ENCODE data around the gene GCK. TPM values are rescaled to one million over a fixed set of nuclear protein-coding genes. Genes with fewer than 3 reads are reported as not detected.
"Not testable (repeated sequence)": the region's sequence is repeated elsewhere in the genome, so short reads cannot be mapped to it uniquely, and the experiment has no call there.

The GCK gene
- total RNA-seq, 1 experiment from 2014 or later = not detected

DNA sequence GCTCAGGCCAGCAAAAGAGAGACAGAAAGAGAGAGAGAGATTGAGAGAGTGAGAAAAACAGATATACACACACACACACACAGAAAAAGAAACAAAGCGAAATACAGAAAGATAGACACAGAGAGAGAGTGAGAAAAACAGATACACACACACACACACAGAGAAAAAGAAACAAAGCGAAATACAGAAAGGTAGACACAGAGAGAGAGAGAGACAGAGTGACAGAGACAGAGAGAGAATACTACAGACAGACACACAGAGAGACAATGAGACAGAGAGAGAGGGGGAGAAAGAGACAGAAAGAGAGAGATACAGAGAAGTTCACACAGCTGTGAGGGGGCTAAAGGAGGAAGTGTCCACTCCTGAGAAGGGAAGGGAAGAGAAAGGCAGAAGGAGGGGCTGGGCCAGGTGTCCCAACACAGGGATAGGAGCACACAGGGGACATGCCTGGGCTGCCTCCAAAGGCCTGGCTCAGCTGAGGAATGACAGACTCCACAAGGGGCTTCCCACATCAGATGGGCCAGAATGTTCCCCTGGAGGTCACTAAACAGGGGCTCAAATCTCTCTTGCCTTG is 4.3 kb downstream of the GCK start:
- Histone ChIP-seq H3K27me3 (no peaks in the 10 kb centered on the region), H3K9me3 (replicated peaks) (peaks cover 6% of the 10 kb centered on the region), H3K36me3 (no peaks in the 10 kb centered on the region), H3K4me1 (peaks cover 41% of the 10 kb centered on the region), H3K4me3 (no peak overlapping the region), H3K27ac (0 out of 2 replicates have a peak overlapping the region, but pooled peaks have one; percentile 3)
- peak in 1 of 2 experiments; percentile 35 for DNase-seq

DNA sequence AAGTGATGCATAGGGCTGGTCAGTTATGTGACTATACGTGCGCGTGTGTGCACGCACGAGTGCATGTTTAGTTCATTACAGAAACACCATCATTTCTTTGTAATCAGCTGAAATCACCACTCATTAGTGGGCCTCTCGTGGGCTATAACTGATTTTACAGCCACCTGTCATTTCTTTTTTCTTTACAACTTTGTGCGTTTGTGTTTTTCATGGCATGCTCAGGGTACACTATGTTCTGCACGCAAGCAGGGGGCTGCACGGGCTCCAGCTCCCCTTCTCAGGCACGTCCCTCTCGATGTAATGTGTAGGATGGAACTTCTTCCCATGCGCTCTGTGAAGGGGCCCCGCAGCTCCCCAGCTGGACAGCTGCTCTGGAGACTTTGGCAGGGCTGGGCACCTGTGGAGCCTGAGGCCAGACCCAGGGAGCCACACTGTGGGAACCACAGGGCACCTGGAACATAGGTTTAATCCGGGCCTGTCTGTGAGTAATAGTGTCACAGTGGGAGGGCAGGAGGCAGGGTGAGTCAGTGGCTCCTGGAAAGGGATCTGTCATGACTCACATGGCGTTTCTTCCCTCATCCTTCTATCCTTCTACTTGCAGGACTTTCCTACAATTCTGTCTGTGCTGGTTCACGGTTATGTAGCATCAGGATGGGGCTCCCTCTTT is 4.9 kb downstream of the GCK start:
- Histone ChIP-seq H3K27me3 (no peaks in the 10 kb centered on the region), H3K4me1 (peaks cover 41% of the 10 kb centered on the region), H3K4me3 (no peak overlapping the region), H3K9me3 (replicated peaks) (peaks cover 6% of the 10 kb centered on the region), H3K36me3 (no peaks in the 10 kb centered on the region), H3K27ac (0 out of 2 replicates have a peak overlapping the region, but pooled peaks have one; percentile 3)
- peak; percentile 81 to 86 for DNase-seq

DNA sequence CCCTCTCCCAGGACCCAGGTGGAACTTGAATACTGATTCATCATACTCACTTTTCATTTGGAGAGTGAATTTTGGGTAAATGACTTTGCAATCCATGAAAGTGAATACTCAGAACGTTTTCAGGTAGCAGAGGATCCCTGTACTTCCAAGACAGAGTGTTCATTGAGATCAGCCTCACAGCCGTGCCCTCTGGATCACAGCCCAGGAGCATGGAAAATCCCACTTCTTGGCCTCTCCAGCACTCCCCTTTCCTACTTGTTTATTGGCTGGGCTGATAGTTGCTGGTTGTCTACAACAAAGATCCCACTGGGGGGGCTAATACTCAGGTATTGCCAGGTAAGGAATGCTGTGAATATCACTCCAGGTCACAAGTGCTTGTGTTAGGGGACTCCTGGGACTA is 5.9 kb downstream of the GCK start:
- H3K36me3 ChIP-seq = no peaks in the 10 kb centered on the region
- H3K4me1 ChIP-seq = peaks cover 41% of the 10 kb centered on the region
- DNase-seq = no peak
- peaks cover 6% of the 10 kb centered on the region for H3K9me3 ChIP-seq (replicated peaks)
- H3K27me3 ChIP-seq = no peaks in the 10 kb centered on the region
- no peak overlapping the region for H3K27ac ChIP-seq
- H3K4me3 ChIP-seq = no peak overlapping the region

DNA sequence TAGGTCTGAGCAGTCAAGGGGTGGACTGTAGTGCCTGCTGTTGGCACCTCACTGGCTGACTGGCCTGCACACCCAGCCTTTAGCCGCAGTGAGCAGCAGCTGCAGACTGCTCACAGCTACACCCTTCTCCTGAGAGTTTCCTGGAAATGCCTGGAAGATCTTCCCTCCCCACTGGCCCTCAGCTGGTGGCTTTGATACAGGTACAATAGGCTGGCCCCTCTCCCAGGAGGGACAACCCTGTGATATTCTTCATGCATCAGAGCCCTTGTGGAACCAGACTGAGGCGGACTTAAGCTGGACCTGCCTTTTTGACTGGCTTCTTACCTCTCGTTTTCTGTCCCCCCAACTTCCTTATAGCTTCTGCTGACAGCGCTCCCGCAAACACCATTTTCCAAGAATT is 6.4 kb downstream of the GCK start:
- DNase-seq = no peak
- no peaks in the 10 kb centered on the region for H3K27me3 ChIP-seq

DNA sequence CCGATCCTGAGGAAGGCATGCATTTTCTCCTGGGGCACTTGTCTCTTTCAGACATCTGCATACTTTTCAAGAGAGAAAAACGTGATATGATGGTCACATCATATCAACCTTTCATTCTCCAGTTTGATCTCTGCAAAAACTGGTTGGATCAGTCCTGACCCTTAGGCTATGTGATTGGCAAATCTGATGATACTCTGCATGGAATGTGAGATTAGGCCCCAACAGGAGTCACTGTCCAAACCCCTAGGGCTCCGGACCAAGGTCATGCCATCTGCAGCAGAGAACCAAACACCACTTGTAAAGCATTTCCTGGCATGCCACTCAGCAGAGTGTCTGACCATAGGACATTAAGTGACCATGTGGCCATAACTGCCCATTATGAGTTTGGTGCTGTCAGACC is 8.6 kb downstream of the GCK start:
- Histone ChIP-seq H3K9me3 (replicated peaks) (peaks cover 6% of the 10 kb centered on the region), H3K27ac (no peak overlapping the region), H3K4me3 (no peak overlapping the region), H3K27me3 (peaks cover 3% of the 10 kb centered on the region; the same call in 1 of the 2 replicates), H3K4me1 (peaks cover 31% of the 10 kb centered on the region), H3K36me3 (no peaks in the 10 kb centered on the region)
- DNase-seq = no peak

More for the DNA sequence above, 6.4 kb downstream of the GCK start:
- H3K4me3 ChIP-seq = no peak overlapping the region
- H3K4me1 ChIP-seq = peaks cover 36% of the 10 kb centered on the region
- H3K9me3 ChIP-seq (replicated peaks) = peaks cover 6% of the 10 kb centered on the region
- no peaks in the 10 kb centered on the region for H3K36me3 ChIP-seq
- H3K27ac ChIP-seq = no peak overlapping the region

DNA sequence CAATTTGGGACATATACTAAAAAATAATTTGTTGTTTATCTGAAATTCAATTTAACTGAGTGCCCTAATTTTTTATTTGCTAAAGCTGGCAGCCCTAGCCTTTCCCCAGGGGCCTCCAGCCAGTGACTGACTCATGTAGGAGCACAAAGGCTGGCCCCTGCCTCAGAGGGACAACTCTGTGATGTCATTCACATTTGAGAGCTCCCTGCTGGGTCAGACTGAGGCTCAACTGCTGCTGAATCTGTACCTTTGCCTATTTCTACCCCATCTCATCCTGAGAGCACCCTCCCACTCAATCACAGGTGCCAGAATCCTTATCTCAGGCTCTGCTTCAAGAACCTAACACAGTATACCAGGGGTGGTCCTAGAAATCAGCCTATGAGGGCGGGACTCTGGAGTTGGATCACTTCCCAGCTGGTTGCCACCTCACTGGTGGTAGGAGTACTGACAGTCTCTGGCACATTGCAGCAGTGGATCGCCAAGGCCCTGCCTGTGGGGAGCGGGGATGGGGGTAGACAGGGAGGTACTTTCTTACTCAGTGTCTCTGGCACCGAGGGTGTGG is 11.6 kb downstream of the GCK start:
- Histone ChIP-seq H3K4me3 (no peak overlapping the region), H3K4me1 (peaks cover 9% of the 10 kb centered on the region; the same call in 1 of the 2 replicates), H3K36me3 (no peaks in the 10 kb centered on the region), H3K27me3 (peaks cover 3% of the 10 kb centered on the region; the same call in 1 of the 2 replicates), H3K27ac (no peak overlapping the region), H3K9me3 (replicated peaks) (peaks cover 3% of the 10 kb centered on the region)
- DNase-seq = no peak

DNA sequence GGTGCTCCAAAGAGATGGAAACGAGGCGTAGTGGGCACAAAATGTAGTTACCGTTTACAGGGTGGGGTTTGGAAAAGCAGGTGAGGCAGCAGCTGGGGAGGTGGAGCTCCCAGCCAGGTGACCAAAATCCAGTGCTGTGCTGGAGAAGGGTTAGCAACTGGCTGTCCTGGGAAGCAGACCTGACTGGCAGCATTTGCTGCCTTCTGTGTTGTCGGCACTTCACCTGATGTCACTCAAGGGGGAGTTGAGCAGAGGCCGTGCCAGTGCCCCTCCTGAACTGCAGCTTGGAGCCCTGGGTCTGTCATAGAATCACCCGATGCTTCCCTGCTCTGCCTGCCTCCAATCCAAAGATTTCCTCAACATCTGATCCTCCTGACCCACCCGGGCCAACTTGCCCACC is 12.8 kb downstream of the GCK start:
- peaks cover 3% of the 10 kb centered on the region; the same call in 1 of the 2 replicates for H3K27me3 ChIP-seq
- DNase-seq = no peak

DNA sequence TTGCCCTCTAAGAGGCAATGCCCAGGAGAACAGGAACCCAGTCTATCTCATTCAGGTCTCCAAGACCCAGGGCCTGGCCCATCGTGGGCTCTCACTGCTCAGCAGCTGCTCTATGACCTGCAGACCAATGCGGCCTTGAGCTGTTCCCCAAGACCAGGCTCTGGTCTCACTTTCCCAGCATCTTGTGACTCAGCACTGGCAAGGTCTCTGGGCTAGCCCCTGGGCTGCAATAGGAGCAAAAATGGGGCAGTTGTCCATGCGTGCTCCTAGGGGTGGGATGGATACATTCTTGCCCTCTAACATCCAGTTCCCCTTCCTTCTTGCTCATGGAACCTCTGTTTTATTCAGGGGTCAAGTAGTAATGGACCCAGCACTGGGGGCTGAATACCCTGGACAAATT is 13.5 kb downstream of the GCK start:
- H3K4me3 ChIP-seq = no peak overlapping the region
- no peak overlapping the region for H3K27ac ChIP-seq
- H3K9me3 ChIP-seq (replicated peaks) = peaks cover 2% of the 10 kb centered on the region
- DNase-seq = no peak
- H3K4me1 ChIP-seq = peaks cover 9% of the 10 kb centered on the region; the same call in 1 of the 2 replicates
- peaks cover 3% of the 10 kb centered on the region; the same call in 1 of the 2 replicates for H3K27me3 ChIP-seq
- H3K36me3 ChIP-seq = no peaks in the 10 kb centered on the region

More for the DNA sequence above, 12.8 kb downstream of the GCK start:
- no peak overlapping the region for H3K4me3 ChIP-seq
- no peaks in the 10 kb centered on the region for H3K36me3 ChIP-seq
- H3K9me3 ChIP-seq (replicated peaks) = peaks cover 2% of the 10 kb centered on the region
- peaks cover 9% of the 10 kb centered on the region; the same call in 1 of the 2 replicates for H3K4me1 ChIP-seq
- no peak overlapping the region for H3K27ac ChIP-seq

DNA sequence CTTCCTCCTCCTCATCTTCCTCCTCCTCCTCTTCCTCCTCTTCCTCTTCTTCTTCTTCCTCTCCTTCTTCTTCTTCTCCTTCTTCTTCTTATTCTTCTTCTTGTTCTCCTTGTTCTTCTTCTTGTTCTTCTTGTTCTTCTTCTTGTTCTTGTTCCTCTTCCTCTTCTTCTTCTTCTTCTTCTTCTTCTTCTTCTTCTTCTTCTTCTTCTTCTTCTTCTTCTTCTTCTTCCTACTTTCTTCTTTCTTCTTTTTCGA is 14.6 kb downstream of the GCK start:
- H3K4me3 ChIP-seq; H3K9me3 ChIP-seq (replicated peaks); H3K27ac ChIP-seq; H3K27me3 ChIP-seq; H3K36me3 ChIP-seq; DNase-seq; H3K4me1 ChIP-seq: not testable (repeated sequence)

DNA sequence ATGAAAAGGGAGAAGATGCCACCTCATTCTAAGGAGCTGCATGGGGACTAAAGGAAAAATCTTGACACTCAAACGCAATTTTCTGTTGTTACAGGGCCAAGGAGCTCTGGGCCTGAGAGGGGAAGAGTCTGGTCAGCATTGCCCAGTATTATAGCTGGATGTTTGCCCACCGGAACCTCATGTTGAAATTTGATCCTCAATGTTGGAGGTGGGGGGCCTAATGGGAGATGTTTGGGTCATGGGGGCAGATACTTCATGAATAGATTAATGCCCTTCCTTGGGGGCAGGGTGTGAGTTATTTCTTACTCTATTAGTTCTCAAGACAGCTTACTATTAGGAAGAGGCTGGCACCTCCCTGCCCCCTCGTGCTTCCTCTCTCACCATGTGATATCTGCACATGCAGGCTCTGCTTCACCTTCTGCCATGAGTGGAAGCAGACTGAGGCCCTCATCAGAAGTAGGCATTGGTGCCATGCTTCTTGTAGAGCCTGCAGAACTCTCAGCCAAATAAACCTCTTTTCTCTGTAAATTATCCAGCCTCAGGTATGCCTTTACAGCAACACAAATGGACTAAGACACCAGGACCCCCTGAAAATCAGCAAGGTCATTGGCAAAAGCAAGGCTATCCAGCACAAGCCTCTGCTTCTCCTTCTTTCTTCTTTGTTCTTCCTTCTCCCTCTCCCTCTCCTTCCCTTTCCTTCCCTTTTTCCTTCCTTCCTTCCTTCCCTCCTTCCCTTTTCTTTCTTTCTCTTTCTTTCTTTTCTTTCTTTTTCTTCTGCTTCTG is 15.1 kb downstream of the GCK start:
- H3K4me1 ChIP-seq = peaks cover 9% of the 10 kb centered on the region; the same call in 1 of the 2 replicates
- peaks cover 7% of the 10 kb centered on the region for H3K9me3 ChIP-seq (replicated peaks)
- peaks cover 3% of the 10 kb centered on the region; the same call in 1 of the 2 replicates for H3K27me3 ChIP-seq
- DNase-seq = no peak
- H3K36me3 ChIP-seq = no peaks in the 10 kb centered on the region
- no peak overlapping the region for H3K27ac ChIP-seq
- H3K4me3 ChIP-seq = no peak overlapping the region

DNA sequence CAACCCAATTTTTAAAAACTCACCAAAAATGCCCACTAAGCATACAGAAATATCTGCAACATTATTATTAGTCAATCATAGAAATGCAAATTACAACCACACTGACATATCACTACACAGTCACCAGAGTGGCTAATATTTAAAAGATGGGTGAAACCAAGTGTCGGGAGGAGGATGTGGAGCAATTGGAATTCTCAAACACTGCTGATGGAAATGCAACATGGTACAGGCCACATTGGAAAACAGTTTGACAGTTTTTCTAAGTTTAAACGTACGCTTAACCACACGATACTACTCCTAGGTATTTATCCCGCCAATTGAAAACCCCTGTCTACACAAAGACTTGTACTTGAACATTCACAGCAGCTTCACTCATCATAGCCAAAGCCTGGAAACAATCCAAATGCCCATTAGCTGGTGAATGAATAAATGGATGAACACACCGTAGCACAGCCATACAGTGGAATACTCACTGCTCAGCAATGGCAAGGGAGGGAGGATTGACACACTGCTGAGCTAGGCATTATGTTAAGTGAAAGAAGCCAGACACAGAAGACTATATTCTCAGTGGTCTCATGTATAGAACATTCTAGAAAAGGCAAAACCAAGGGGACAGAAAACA is 16.3 kb downstream of the GCK start:
- DNase-seq = no peak
- no peak overlapping the region for H3K27ac ChIP-seq

DNA sequence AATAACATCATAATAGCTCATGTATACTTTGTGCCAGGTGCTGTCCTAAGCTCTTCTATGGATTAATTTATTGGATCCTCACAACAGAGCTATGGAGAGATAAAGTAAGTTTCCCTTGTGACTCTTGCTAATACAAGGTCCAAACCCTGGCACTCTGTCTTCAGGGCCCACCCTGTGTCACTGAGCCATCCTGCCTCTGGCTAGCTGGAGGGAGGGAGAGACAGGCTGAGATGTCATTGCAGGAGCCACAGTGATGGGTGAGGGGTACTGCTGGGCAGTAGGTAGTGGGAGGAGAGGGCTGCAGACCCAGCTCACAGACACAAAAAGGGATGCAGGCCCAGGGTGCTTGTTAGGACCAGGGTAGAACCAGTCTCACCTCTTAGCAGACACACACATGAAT is 16.9 kb downstream of the GCK start:
- Histone ChIP-seq H3K27ac (no peak overlapping the region), H3K27me3 (peaks cover 3% of the 10 kb centered on the region; the same call in 1 of the 2 replicates), H3K4me1 (peaks cover 4% of the 10 kb centered on the region; the same call in 1 of the 2 replicates), H3K9me3 (replicated peaks) (peaks cover 7% of the 10 kb centered on the region), H3K36me3 (no peaks in the 10 kb centered on the region), H3K4me3 (no peak overlapping the region)
- DNase-seq = no peak

More for the DNA sequence above, 16.3 kb downstream of the GCK start:
- no peaks in the 10 kb centered on the region for H3K36me3 ChIP-seq
- H3K4me1 ChIP-seq = peaks cover 9% of the 10 kb centered on the region; the same call in 1 of the 2 replicates
- H3K4me3 ChIP-seq = no peak overlapping the region
- peaks cover 7% of the 10 kb centered on the region for H3K9me3 ChIP-seq (replicated peaks)
- peaks cover 3% of the 10 kb centered on the region; the same call in 1 of the 2 replicates for H3K27me3 ChIP-seq

DNA sequence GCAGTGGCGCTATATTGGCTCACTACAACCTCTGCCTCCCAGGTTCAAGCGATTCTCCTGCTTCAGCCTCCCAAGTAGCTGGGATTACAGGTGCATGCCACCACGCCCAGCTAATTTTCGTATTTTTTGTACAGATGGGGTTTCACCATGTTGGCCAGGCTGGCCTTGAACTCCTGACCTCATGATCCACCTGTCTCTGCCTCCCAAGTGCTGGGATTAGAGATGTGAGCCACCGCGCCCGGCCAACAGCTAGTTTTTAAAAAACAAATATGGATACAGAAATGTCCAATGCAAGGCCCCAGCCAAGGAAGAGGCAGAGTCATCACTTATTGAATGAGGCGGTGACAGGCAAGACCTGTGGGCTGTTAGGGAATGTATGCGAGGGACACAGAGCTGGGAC is 17.3 kb downstream of the GCK start:
- not testable (repeated sequence) for H3K27ac ChIP-seq; H3K36me3 ChIP-seq; H3K27me3 ChIP-seq; DNase-seq; H3K9me3 ChIP-seq (replicated peaks); H3K4me1 ChIP-seq; H3K4me3 ChIP-seq

DNA sequence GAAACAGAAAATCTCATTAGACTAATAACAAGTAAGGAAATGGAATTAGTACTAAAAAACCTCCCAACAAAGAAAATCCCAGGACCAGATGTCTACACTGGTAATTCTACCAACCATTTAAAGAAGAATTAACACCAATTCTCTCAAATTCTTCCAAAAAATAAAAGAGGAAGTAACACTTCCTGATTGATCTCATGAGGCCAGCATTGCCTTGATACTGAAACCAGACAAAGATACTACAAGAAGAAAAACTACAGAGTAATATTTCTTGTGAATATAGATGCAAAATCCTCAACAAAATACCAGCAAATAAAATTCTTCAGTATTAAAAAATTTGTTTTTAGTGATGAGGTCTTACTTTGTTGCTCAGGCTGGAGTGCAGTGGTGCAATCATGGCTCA is 21.3 kb downstream of the GCK start:
- Histone ChIP-seq H3K36me3 (no peaks in the 10 kb centered on the region), H3K27me3 (no peaks in the 10 kb centered on the region), H3K27ac (no peak overlapping the region), H3K4me3 (no peak overlapping the region), H3K9me3 (replicated peaks) (peaks cover 5% of the 10 kb centered on the region), H3K4me1 (peaks cover 19% of the 10 kb centered on the region)
- no peak for DNase-seq

All from SJCRH30 (cell line).